RWPE2 (cell line): Measurements from ENCODE around the gene ATP2A3.

Experiments
- ATAC-seq: fragments of 200-7000 bp; cut with Tn5 transposase; 3 replicates; pipeline ENCODE4 v1.9.1; 2021; ENCODE audit warnings: low read depth
- DNase-seq: peaks from one replicate; pipeline ENCODE4 v3.0.0-alpha.2; 2020; ENCODE audit warnings: low spot score
- H3K27ac ChIP-seq: fragments of 450-650 bp; 2 replicates; pipeline ENCODE4 v1.5.1; 2017; ENCODE audit warnings: mild to moderate bottlenecking; ENCODE audit not compliant: poor library complexity, severe bottlenecking
- H3K27me3 ChIP-seq: fragments of 250-450 bp; sonication (Bioruptor Pico); 2 replicates; pipeline ENCODE4 v1.5.1; 2021; ENCODE audit warnings: mild to moderate bottlenecking, moderate library complexity; ENCODE audit not compliant: insufficient read depth, poor library complexity, severe bottlenecking
- H3K36me3 ChIP-seq: fragments of 250-450 bp; sonication (Bioruptor Pico); 2 replicates; pipeline ENCODE4 v1.5.1; 2020; ENCODE audit warnings: low read depth, mild to moderate bottlenecking, moderate library complexity
- H3K4me1 ChIP-seq: fragments of 250-450 bp; sonication (Bioruptor Pico); 2 replicates; pipeline ENCODE4 v1.5.1; 2021; ENCODE audit warnings: mild to moderate bottlenecking, moderate library complexity; ENCODE audit not compliant: insufficient read depth, poor library complexity, severe bottlenecking
- H3K4me3 ChIP-seq: fragments of 250-450 bp; sonication (Bioruptor Pico); 2 replicates; pipeline ENCODE4 v1.5.1; 2021; ENCODE audit warnings: mild to moderate bottlenecking, moderate library complexity; ENCODE audit not compliant: severe bottlenecking
- H3K9me3 ChIP-seq: fragments of 250-450 bp; sonication (Bioruptor Pico); 2 replicates; pipeline ENCODE4 v1.5.1; 2021; ENCODE audit warnings: mild to moderate bottlenecking, moderate library complexity; ENCODE audit not compliant: severe bottlenecking
- CTCF ChIP-seq: fragments of 450-650 bp; IDR thresholded peaks from one replicate; pipeline ENCODE4 v1.5.1; 2017; ENCODE audit warnings: mild to moderate bottlenecking, moderate library complexity; ENCODE audit not compliant: poor library complexity, severe bottlenecking

ATP2A3 gene

GRCh38 chr17:3968015-3968414 lies 3.8 kb upstream of the ATP2A3 start:
- Histone ChIP-seq H3K4me1 (no peaks in the 10 kb centered on the region), H3K4me3 (no peak overlapping the region), H3K27me3 (peaks cover 13% of the 10 kb centered on the region), H3K27ac (no peak overlapping the region), H3K9me3 (no peaks in the 10 kb centered on the region), H3K36me3 (no peaks in the 10 kb centered on the region)
- DNase-seq (no peak), ATAC-seq (no peak)
- TF ChIP-seq CTCF: no peak

GRCh38 chr17:3966720-3967363 lies 2.6 kb upstream of the ATP2A3 start:
- H3K4me1 ChIP-seq: no peaks in the 10 kb centered on the region
- no peaks in the 10 kb centered on the region for H3K9me3 ChIP-seq
- peaks cover 25% of the 10 kb centered on the region for H3K27me3 ChIP-seq
- no peak for TF ChIP-seq CTCF
- DNase-seq (no peak), ATAC-seq (no peak)
- H3K27ac ChIP-seq: no peak overlapping the region
- H3K36me3 ChIP-seq: no peaks in the 10 kb centered on the region
- no peak overlapping the region for H3K4me3 ChIP-seq

GRCh38 chr17:3965118-3965800 lies 1.0 kb upstream of the ATP2A3 start:
- no peak for DNase-seq

GRCh38 chr17:3963237-3964201 lies 718 bp downstream of the ATP2A3 start:
- peaks cover 26% of the 10 kb centered on the region for H3K27me3 ChIP-seq
- H3K4me1 ChIP-seq: peaks cover 6% of the 10 kb centered on the region
- no peaks in the 10 kb centered on the region for H3K36me3 ChIP-seq
- H3K9me3 ChIP-seq: no peaks in the 10 kb centered on the region
- DNase-seq: peak; percentile 49
- no peak for TF ChIP-seq CTCF
- no peak overlapping the region for H3K27ac ChIP-seq
- no peak for ATAC-seq
- peak overlapping the region; percentile 32 for H3K4me3 ChIP-seq

More at GRCh38 chr17:3965118-3965800, 1.0 kb upstream of the ATP2A3 start:
- H3K9me3 ChIP-seq: no peaks in the 10 kb centered on the region
- no peak for TF ChIP-seq CTCF
- no peaks in the 10 kb centered on the region for H3K4me1 ChIP-seq
- no peaks in the 10 kb centered on the region for H3K36me3 ChIP-seq
- peak; percentile 59 for ATAC-seq
- no peak overlapping the region for H3K27ac ChIP-seq
- H3K4me3 ChIP-seq: no peak overlapping the region
- peaks cover 26% of the 10 kb centered on the region for H3K27me3 ChIP-seq
